ENCODE data around the gene HYDIN.
A peak's percentile ranks its signal among the peaks of the same experiment; 100 is the strongest.
"Not testable (repeated sequence)": the region's sequence is repeated elsewhere in the genome, so short reads cannot be mapped to it uniquely, and the experiment has no call there.

The HYDIN gene

GRCh38 chr16:71225145-71225544 is 5.4 kb downstream of the HYDIN start:
- no peak for DNase-seq (ENCODE audit: low read depth)

- DNase-seq (ENCODE audit: low read depth), result no peak
Measured at GRCh38 chr16:71218306-71218963, 12.1 kb downstream of the HYDIN start.

GRCh38 chr16:71217506-71217905 is 13.0 kb downstream of the HYDIN start:
- DNase-seq (ENCODE audit: low read depth), result no peak

GRCh38 chr16:71216714-71217113 is 13.8 kb downstream of the HYDIN start:
- no peak for DNase-seq (ENCODE audit: low read depth)

GRCh38 chr16:71214746-71215381 is 15.7 kb downstream of the HYDIN start:
- DNase-seq (ENCODE audit: low read depth), result peak; percentile 2

- no peak for DNase-seq (ENCODE audit: low read depth)
Measured at GRCh38 chr16:71205482-71206131, 24.9 kb downstream of the HYDIN start.

GRCh38 chr16:71203631-71204030 is 26.9 kb downstream of the HYDIN start:
- no peak for DNase-seq (ENCODE audit: low read depth)

- no peak for DNase-seq (ENCODE audit: low read depth)
Measured at GRCh38 chr16:71201556-71201955, 29.0 kb downstream of the HYDIN start.

GRCh38 chr16:71201054-71201453 is 29.5 kb downstream of the HYDIN start:
- DNase-seq (ENCODE audit: low read depth), result no peak

GRCh38 chr16:71198408-71198807 is 32.1 kb downstream of the HYDIN start:
- DNase-seq (ENCODE audit: low read depth), result no peak

GRCh38 chr16:71192387-71192786 is 38.1 kb downstream of the HYDIN start:
- DNase-seq (ENCODE audit: low read depth), result no peak

- no peak for DNase-seq (ENCODE audit: low read depth)
Measured at GRCh38 chr16:71188956-71189712, 41.4 kb downstream of the HYDIN start.

- DNase-seq (ENCODE audit: low read depth), result peak; percentile 34
Measured at GRCh38 chr16:71185347-71185746, 45.2 kb downstream of the HYDIN start.

GRCh38 chr16:71179569-71179968 is 51.0 kb downstream of the HYDIN start:
- no peak for DNase-seq (ENCODE audit: low read depth)

GRCh38 chr16:71172481-71173207 is 57.9 kb downstream of the HYDIN start:
- DNase-seq (ENCODE audit: low read depth), result no peak

- not testable (repeated sequence) for DNase-seq (ENCODE audit: low read depth)
Measured at GRCh38 chr16:71161007-71161406, 69.5 kb downstream of the HYDIN start.

- not testable (repeated sequence) for DNase-seq (ENCODE audit: low read depth)
Measured at GRCh38 chr16:71157278-71157677, 73.2 kb downstream of the HYDIN start.

- not testable (repeated sequence) for DNase-seq (ENCODE audit: low read depth)
Measured at GRCh38 chr16:71153329-71153728, 77.2 kb downstream of the HYDIN start.

GRCh38 chr16:71151654-71152053 is 78.9 kb downstream of the HYDIN start:
- DNase-seq (ENCODE audit: low read depth), result not testable (repeated sequence)

GRCh38 chr16:71143246-71143645 is 87.3 kb downstream of the HYDIN start:
- not testable (repeated sequence) for DNase-seq (ENCODE audit: low read depth)

GRCh38 chr16:71110565-71110964 is 120.0 kb downstream of the HYDIN start:
- DNase-seq (ENCODE audit: low read depth), result not testable (repeated sequence)
